Neuronal stem cell (in vitro differentiated cells): ENCODE data around the gene SSTR5.
A peak's percentile ranks its signal among the peaks of the same experiment; 100 is the strongest.

ENCODE experiments used
- DNase-seq: peaks from one replicate; pipeline ENCODE4 v3.0.0-alpha.2; 2013; ENCODE audit warnings: low spot score
- H2AFZ ChIP-seq: one replicate; pipeline ENCODE4 v1.6.1; 2013; ENCODE audit warnings: mild to moderate bottlenecking, low read length, inconsistent platforms
- H2AK5ac ChIP-seq: 2 replicates; pipeline ENCODE4 v1.6.1; 2013; ENCODE audit warnings: low read depth, mild to moderate bottlenecking, inconsistent platforms, low read length, moderate library complexity, mixed read lengths
- H2BK120ac ChIP-seq: 2 replicates; pipeline ENCODE4 v1.6.1; 2013; ENCODE audit warnings: low read depth, mild to moderate bottlenecking, inconsistent platforms, low read length, moderate library complexity, mixed read lengths
- H2BK12ac ChIP-seq: one replicate; pipeline ENCODE4 v1.6.1; 2013; ENCODE audit warnings: low read length, inconsistent platforms
- H2BK15ac ChIP-seq: 2 replicates; pipeline ENCODE4 v1.6.1; 2013; ENCODE audit warnings: mild to moderate bottlenecking, low read length, inconsistent platforms, mixed read lengths
- H2BK5ac ChIP-seq: one replicate; pipeline ENCODE4 v1.6.1; 2013; ENCODE audit warnings: inconsistent platforms, mild to moderate bottlenecking, low read length, moderate library complexity
- H3K14ac ChIP-seq: one replicate; pipeline ENCODE4 v1.6.1; 2013; ENCODE audit warnings: low read length, inconsistent platforms
- H3K18ac ChIP-seq: 2 replicates; pipeline ENCODE4 v1.6.1; 2013; ENCODE audit warnings: low read length, inconsistent platforms
- H3K23ac ChIP-seq: 2 replicates; pipeline ENCODE4 v1.6.1; 2013; ENCODE audit warnings: low read depth, mild to moderate bottlenecking, mixed read lengths, low read length, inconsistent platforms; ENCODE audit not compliant: poor library complexity
- H3K27ac ChIP-seq: replicated peaks from 3 replicates; pipeline ENCODE4 v1.5.1; 2013; ENCODE audit warnings: low read length, inconsistent platforms
- H3K27me3 ChIP-seq, 3 experiments: 2 replicates each; pipeline ENCODE4 v1.6.1; 2013; ENCODE audit warnings: low read length in 3 of 3, mild to moderate bottlenecking in 2 of 3, inconsistent platforms in 1 of 3, low read depth in 1 of 3, mixed read lengths in 1 of 3, moderate library complexity in 1 of 3; ENCODE audit not compliant: control insufficient read depth in 3 of 3, insufficient read depth in 3 of 3
- H3K36me3 ChIP-seq, 2 donors: replicated peaks in 1 of 2; 2 replicates each; pipeline ENCODE4 v1.6.1; 2013; ENCODE audit warnings: low read length in 2 of 2; ENCODE audit not compliant: control insufficient read depth in 2 of 2, insufficient read depth in 2 of 2
- H3K4ac ChIP-seq: 2 replicates; pipeline ENCODE4 v1.6.1; 2013; ENCODE audit warnings: inconsistent platforms, mild to moderate bottlenecking, low read length, moderate library complexity
- H3K4me1 ChIP-seq, 2 donors: 1 replicate in 1 of 2; 2 replicates in 1 of 2; pipeline ENCODE4 v1.6.1; 2013; ENCODE audit warnings: low read length in 2 of 2, low read depth in 1 of 2; ENCODE audit not compliant: control insufficient read depth in 2 of 2, insufficient read depth in 1 of 2
- H3K4me2 ChIP-seq: one replicate; pipeline ENCODE4 v1.6.1; 2013; ENCODE audit warnings: mild to moderate bottlenecking, low read length, inconsistent platforms; ENCODE audit not compliant: insufficient read depth, poor library complexity, severe bottlenecking
- H3K4me3 ChIP-seq, 2 donors: 2 replicates each; pipeline ENCODE4 v1.5.1; 2013; ENCODE audit warnings: low read length in 2 of 2, mild to moderate bottlenecking in 2 of 2, inconsistent platforms in 1 of 2, moderate library complexity in 1 of 2
- H3K79me1 ChIP-seq: one replicate; pipeline ENCODE4 v1.6.1; 2013; ENCODE audit warnings: low read depth, mild to moderate bottlenecking, inconsistent platforms, low read length, moderate library complexity
- H3K9ac ChIP-seq: one replicate; pipeline ENCODE4 v1.6.1; 2013; ENCODE audit warnings: mild to moderate bottlenecking, low read depth, low read length, inconsistent platforms; ENCODE audit not compliant: poor library complexity
- H3K9me3 ChIP-seq, 2 donors: replicated peaks in 1 of 2; 2 replicates each; pipeline versions ENCODE3 to v1.6.1; 2013; ENCODE audit warnings: low read length in 2 of 2, mild to moderate bottlenecking in 2 of 2, inconsistent platforms in 1 of 2, low read depth in 1 of 2, mixed read lengths in 1 of 2, moderate library complexity in 1 of 2; ENCODE audit not compliant: control insufficient read depth in 2 of 2, insufficient read depth in 1 of 2
- H4K8ac ChIP-seq: one replicate; pipeline ENCODE4 v1.6.1; 2013; ENCODE audit warnings: low read depth, mild to moderate bottlenecking, inconsistent platforms, low read length, moderate library complexity
- H4K91ac ChIP-seq: one replicate; pipeline ENCODE4 v1.6.1; 2013; ENCODE audit warnings: low read length, low read depth, mild to moderate bottlenecking, inconsistent platforms; ENCODE audit not compliant: poor library complexity
- WGBS, 2 donors: extraction: QIAGEN DNeasy Blood & Tissue Kit; methylation state at CpG; one replicate each; pipeline ENCODE4 v1.1.7; 2013; ENCODE audit warnings: missing lambda C conversion rate in 2 of 2, mixed read lengths in 1 of 2; ENCODE audit not compliant: insufficient read length in 2 of 2, insufficient replicate concordance in 1 of 2; ENCODE audit errors: extremely low coverage in 2 of 2; 5-methylcytosine and 5-hydroxymethylcytosine counted together

The SSTR5 gene

DNA sequence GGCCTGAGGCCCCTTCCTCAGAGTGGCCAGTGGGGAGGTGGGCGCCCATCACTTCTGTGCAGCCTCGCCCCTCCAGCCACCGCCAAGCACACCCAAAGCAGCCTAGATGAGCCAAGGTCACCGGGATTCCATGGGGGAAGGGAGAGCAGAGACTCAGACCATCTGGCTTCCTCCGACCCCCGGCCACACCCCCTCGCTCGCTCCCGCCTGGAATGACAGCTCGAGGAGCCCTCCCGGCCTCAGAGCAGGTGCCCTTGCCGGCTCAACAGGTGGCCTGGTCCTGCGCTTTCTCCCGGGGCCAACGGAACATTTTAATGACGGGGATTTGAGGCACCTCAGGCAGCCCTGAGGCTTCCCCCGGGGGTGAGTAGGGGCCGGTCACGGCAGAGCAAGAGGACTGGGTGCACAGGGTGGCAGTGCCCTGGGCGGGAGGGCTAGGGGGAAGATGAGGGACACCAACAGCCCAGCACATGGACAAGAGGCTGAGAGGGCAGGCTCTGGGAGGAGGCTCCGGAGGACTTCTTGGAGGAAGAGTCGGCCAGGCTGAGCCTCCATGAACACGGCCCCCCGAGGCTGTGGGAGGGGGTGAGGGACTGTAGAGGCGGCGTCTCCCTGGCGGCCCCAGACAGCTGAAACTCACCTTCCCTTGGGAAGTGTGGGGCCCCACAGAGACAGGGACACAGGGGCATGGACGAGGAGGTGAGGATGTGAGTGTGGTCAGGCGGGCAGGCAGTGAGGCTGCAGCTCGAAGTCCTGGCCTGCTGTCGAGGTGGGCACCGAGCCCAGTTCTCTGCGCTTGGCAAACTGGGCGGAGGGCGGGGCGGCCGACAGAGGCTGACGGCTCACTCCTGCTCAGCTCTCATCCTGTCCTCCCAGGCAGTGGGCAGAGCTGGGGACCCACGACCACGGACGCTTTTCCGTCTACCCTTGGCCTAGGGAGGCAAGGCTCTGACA, 36.0 kb downstream of the SSTR5 start:
- H2AFZ ChIP-seq: no peak overlapping the region
- H3K4ac ChIP-seq: no peak overlapping the region
- DNase-seq: no peak
- peaks cover 2 to 3% of the 10 kb centered on the region in 2 donors for H3K4me1 ChIP-seq
- no peak overlapping the region for H2BK12ac ChIP-seq
- H3K27ac ChIP-seq: no peak overlapping the region
- H4K91ac ChIP-seq: no peak overlapping the region
- H4K8ac ChIP-seq: peak overlapping the region; percentile 43
- no peak overlapping the region for H3K9ac ChIP-seq
- H3K27me3 ChIP-seq: peaks cover 0 to 87% (median 2%) of the 10 kb centered on the region in 3 experiments
- H2BK15ac ChIP-seq: peak overlapping the region; percentile 67
- WGBS, 2 donors: no CpG with 5 or more reads among the region's 42 CpGs
- H2BK5ac ChIP-seq: no peak overlapping the region
- no peak overlapping the region for H3K4me3 ChIP-seq
- H3K23ac ChIP-seq: peak overlapping the region; percentile 80
- no peak overlapping the region for H3K4me2 ChIP-seq
- no peaks in the 10 kb centered on the region for H3K36me3 ChIP-seq
- peak overlapping the region; percentile 80 for H3K18ac ChIP-seq
- H2AK5ac ChIP-seq: peak overlapping the region; percentile 96
- H2BK120ac ChIP-seq: no peak overlapping the region
- H3K9me3 ChIP-seq: no peaks in the 10 kb centered on the region
- peak overlapping the region; percentile 8 for H3K14ac ChIP-seq
- H3K79me1 ChIP-seq: no peaks in the 10 kb centered on the region

DNA sequence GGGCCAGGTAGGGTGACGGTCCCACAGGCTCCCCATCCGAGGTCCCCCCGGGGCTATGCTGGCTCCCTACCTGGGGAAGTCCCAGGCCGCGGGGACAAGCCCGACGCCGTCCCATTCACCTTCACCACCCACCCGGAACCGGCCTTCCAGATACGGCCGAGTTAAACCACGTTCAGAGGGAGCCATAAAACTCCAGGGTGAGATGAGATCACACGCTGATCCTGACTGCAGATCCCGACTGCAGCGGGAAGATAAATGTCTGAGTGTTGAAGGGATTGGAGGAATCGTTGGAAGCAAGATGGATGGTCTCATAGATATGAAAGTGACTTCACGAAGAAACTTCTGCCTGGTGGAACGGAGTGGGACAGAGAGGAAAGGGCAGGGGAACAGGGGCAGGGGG, 37.1 kb downstream of the SSTR5 start:
- H2BK5ac ChIP-seq: no peak overlapping the region
- H2BK15ac ChIP-seq: no peak overlapping the region
- no peak overlapping the region for H3K14ac ChIP-seq
- peak overlapping the region; percentile 86 for H2AK5ac ChIP-seq
- H3K79me1 ChIP-seq: no peaks in the 10 kb centered on the region
- H3K4me1 ChIP-seq: peaks cover 0 to 2% of the 10 kb centered on the region in 2 donors
- H3K27me3 ChIP-seq: peaks cover 0 to 77% (median 2%) of the 10 kb centered on the region in 3 experiments
- H4K8ac ChIP-seq: no peak overlapping the region
- no peak overlapping the region for H3K4me3 ChIP-seq
- no peak overlapping the region for H2BK120ac ChIP-seq
- H3K23ac ChIP-seq: peak overlapping the region; percentile 80
- H3K18ac ChIP-seq: no peak overlapping the region
- H4K91ac ChIP-seq: no peak overlapping the region
- no peak overlapping the region for H2AFZ ChIP-seq
- no peaks in the 10 kb centered on the region for H3K9me3 ChIP-seq
- H3K27ac ChIP-seq: no peak overlapping the region
- WGBS, 2 donors: no CpG with 5 or more reads among the region's 19 CpGs
- H3K4me2 ChIP-seq: no peak overlapping the region
- no peak for DNase-seq
- H3K36me3 ChIP-seq: no peaks in the 10 kb centered on the region
- no peak overlapping the region for H3K9ac ChIP-seq
- no peak overlapping the region for H2BK12ac ChIP-seq
- no peak overlapping the region for H3K4ac ChIP-seq

DNA sequence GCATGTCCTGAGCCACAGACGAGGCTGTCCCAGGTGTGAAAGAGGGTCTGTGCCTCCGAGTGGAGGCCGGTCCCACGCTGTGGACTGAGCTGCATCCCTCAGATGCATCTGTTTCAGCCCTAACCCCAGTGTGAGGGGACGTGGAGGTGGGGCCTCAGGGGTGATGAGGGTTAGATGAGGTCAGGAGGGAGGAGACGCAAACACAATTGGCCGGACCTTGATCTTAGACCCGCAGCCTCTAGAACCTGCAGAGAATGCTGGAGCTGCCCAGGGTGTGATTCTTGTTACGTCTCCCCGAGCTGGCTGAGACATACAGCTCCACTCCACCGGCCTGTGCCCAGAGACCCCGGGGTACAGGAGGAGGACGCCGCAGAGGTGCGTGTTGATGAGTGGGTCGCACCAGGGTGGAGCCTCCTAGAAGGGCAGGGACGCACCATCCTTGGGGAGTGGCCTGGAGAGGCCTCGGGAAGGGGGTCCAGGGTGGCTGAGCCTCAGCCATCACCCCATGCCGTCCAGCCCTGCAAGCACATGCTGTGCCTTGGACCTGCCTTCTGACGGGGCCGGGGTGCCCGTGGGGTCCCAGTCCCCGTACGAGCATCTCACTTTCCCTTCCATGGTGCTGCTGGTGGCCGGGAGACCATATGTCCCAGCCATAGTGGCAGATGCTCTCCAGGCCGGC, 40.1 kb downstream of the SSTR5 start:
- H3K27me3 ChIP-seq: peaks cover 0 to 63% (median 0%) of the 10 kb centered on the region in 3 experiments
- no peak for DNase-seq

DNA sequence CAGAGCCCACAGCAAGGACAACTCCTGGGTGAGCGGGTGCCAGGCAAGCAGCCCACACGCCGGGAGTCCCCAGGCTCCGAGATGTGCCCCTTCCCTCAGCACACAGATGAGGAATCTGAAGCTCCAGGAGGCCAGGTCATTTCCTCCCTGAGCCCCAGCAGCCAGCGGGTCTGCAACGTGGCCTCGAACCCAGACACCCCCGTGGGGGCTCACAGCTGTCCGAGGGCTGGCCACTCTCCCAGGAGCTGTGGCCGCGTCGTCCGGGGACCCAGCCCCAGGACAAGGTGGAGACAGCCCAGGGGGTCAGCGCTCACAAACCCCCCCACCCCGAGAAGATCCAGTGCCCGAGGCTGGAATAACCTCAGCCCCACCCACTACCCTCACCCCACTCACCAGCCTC, 40.9 kb downstream of the SSTR5 start:
- no peak overlapping the region for H2BK5ac ChIP-seq
- peaks cover 2% of the 10 kb centered on the region in 2 donors for H3K4me1 ChIP-seq
- no peak overlapping the region for H3K9ac ChIP-seq
- H3K4me2 ChIP-seq: no peak overlapping the region
- no peak overlapping the region for H4K8ac ChIP-seq
- H2BK15ac ChIP-seq: no peak overlapping the region
- no peak for DNase-seq
- H3K23ac ChIP-seq: peak overlapping the region; percentile 31
- peaks cover 0 to 60% (median 0%) of the 10 kb centered on the region in 3 experiments for H3K27me3 ChIP-seq
- H2BK120ac ChIP-seq: no peak overlapping the region
- WGBS, 2 donors: no CpG with 5 or more reads among the region's 16 CpGs
- no peak overlapping the region for H3K27ac ChIP-seq
- H2AFZ ChIP-seq: no peak overlapping the region
- H3K79me1 ChIP-seq: no peaks in the 10 kb centered on the region
- H2AK5ac ChIP-seq: no peak overlapping the region
- H3K14ac ChIP-seq: peak overlapping the region; percentile 82
- no peaks in the 10 kb centered on the region for H3K36me3 ChIP-seq
- H3K9me3 ChIP-seq: no peaks in the 10 kb centered on the region
- H4K91ac ChIP-seq: no peak overlapping the region
- H3K4me3 ChIP-seq: no peak overlapping the region
- no peak overlapping the region for H2BK12ac ChIP-seq
- H3K18ac ChIP-seq: peak overlapping the region; percentile 17
- H3K4ac ChIP-seq: no peak overlapping the region

More for the DNA sequence above, 40.1 kb downstream of the SSTR5 start:
- H3K27ac ChIP-seq: no peak overlapping the region
- no peaks in the 10 kb centered on the region for H3K9me3 ChIP-seq
- no CpG with 5 or more reads among the region's 26 CpGs for WGBS, 2 donors
- no peak overlapping the region for H4K8ac ChIP-seq
- no peak overlapping the region for H3K4me2 ChIP-seq
- H3K23ac ChIP-seq: no peak overlapping the region
- H3K14ac ChIP-seq: no peak overlapping the region
- H3K4ac ChIP-seq: no peak overlapping the region
- H3K18ac ChIP-seq: peak overlapping the region; percentile 41
- no peak overlapping the region for H2BK12ac ChIP-seq
- no peak overlapping the region for H2AFZ ChIP-seq
- H3K36me3 ChIP-seq: no peaks in the 10 kb centered on the region
- H3K9ac ChIP-seq: no peak overlapping the region
- no peak overlapping the region for H4K91ac ChIP-seq
- peak overlapping the region; percentile 19 for H2AK5ac ChIP-seq
- H2BK120ac ChIP-seq: no peak overlapping the region
- no peaks in the 10 kb centered on the region for H3K79me1 ChIP-seq
- H2BK15ac ChIP-seq: peak overlapping the region; percentile 69
- H3K4me1 ChIP-seq: peaks cover under 1 to 2% of the 10 kb centered on the region in 2 donors
- no peak overlapping the region for H2BK5ac ChIP-seq
- H3K4me3 ChIP-seq: peak overlapping the region in 1 of 2 donors; percentile 32
